AML-193 (cell line): ENCODE data around the gene PRTFDC1.

Experiments used
- DNase-seq, 2 experiments: peaks; one replicate each; lab custom pipeline; 2025; lab: John Stamatoyannopoulos, UW

PRTFDC1 gene

GRCh38 chr10:24904824-24905223, 47.6 kb downstream of the PRTFDC1 start:
- DNase-seq = no peak

GRCh38 chr10:24902400-24902728, 50.0 kb downstream of the PRTFDC1 start:
- no peak for DNase-seq

- no peak for DNase-seq
Observed at GRCh38 chr10:24901686-24902399, 50.6 kb downstream of the PRTFDC1 start.

GRCh38 chr10:24900888-24901685, 51.3 kb downstream of the PRTFDC1 start:
- DNase-seq = peak in 1 of 2 experiments; percentile 41

- DNase-seq = no peak
Observed at GRCh38 chr10:24899571-24899970, 52.8 kb downstream of the PRTFDC1 start.

GRCh38 chr10:24898501-24898900, 53.9 kb downstream of the PRTFDC1 start:
- DNase-seq = no peak

- DNase-seq = no peak
Observed at GRCh38 chr10:24897326-24897926, 55.0 kb downstream of the PRTFDC1 start.

- DNase-seq = no peak
Observed at GRCh38 chr10:24894728-24895127, 57.7 kb downstream of the PRTFDC1 start.

GRCh38 chr10:24894309-24894708, 58.1 kb downstream of the PRTFDC1 start:
- no peak for DNase-seq

GRCh38 chr10:24893127-24893526, 59.3 kb downstream of the PRTFDC1 start:
- no peak for DNase-seq

GRCh38 chr10:24891823-24892222, 60.6 kb downstream of the PRTFDC1 start:
- DNase-seq = no peak

- DNase-seq = no peak
Observed at GRCh38 chr10:24889639-24890038, 62.8 kb downstream of the PRTFDC1 start.

- no peak for DNase-seq
Observed at GRCh38 chr10:24887855-24888231, 64.6 kb downstream of the PRTFDC1 start.

- DNase-seq = no peak
Observed at GRCh38 chr10:24886290-24886680, 66.1 kb downstream of the PRTFDC1 start.

GRCh38 chr10:24885551-24886289, 66.7 kb downstream of the PRTFDC1 start:
- DNase-seq = no peak

GRCh38 chr10:24884793-24885192, 67.6 kb downstream of the PRTFDC1 start:
- DNase-seq = no peak

- no peak for DNase-seq
Observed at GRCh38 chr10:24884316-24884715, 68.1 kb downstream of the PRTFDC1 start.

- no peak for DNase-seq
Observed at GRCh38 chr10:24883176-24883575, 69.2 kb downstream of the PRTFDC1 start.

GRCh38 chr10:24882047-24882698, 70.2 kb downstream of the PRTFDC1 start:
- DNase-seq = peak in 1 of 2 experiments; percentile 5

- no peak for DNase-seq
Observed at GRCh38 chr10:24879861-24880260, 72.5 kb downstream of the PRTFDC1 start.

- no peak for DNase-seq
Observed at GRCh38 chr10:24874133-24874532, 78.3 kb downstream of the PRTFDC1 start.

GRCh38 chr10:24873281-24873683, 79.1 kb downstream of the PRTFDC1 start:
- no peak for DNase-seq
